HEK293 (cell line): ENCODE measurements around the gene BTG4.

Experiments used
- CTCF ChIA-PET: fragments of 350-600 bp; formaldehyde crosslinking; extraction: SDS; loops from one replicate; lab custom pipeline; 2021; ENCODE audit warnings: antibody characterized with exemption; lab: Yijun Ruan, JAX
- POLR2A ChIA-PET: fragments of 300-600 bp; formaldehyde crosslinking; extraction: SDS; loops from one replicate; lab custom pipeline; 2020; ENCODE audit warnings: antibody characterized with exemption, inconsistent platforms; lab: Yijun Ruan, JAX
- H3K27ac ChIP-seq: fragments of 200-500 bp; sonication (Bioruptor generic); 2 replicates; pipeline ENCODE4 v1.5.1; 2014; ENCODE audit warnings: low read depth, low read length, control low read depth, inconsistent platforms; ENCODE audit errors: extremely low read depth
- H3K36me3 ChIP-seq, 2 experiments: fragments of 200-500 bp in 1 of 2; sonication (Bioruptor generic) in 1 of 2; 1 replicate in 1 of 2; 2 replicates in 1 of 2; pipeline ENCODE4 v1.5.1; 2014 to 2017; ENCODE audit warnings: inconsistent platforms in 2 of 2, low read length in 2 of 2; ENCODE audit not compliant: control insufficient read depth in 2 of 2, insufficient read depth in 1 of 2
- H3K4me1 ChIP-seq: fragments of 200-500 bp; sonication (Bioruptor generic); 2 replicates; pipeline ENCODE4 v1.5.1; 2014; ENCODE audit warnings: mild to moderate bottlenecking, low read length, inconsistent platforms; ENCODE audit not compliant: control insufficient read depth, insufficient read depth
- H3K4me3 ChIP-seq: 2 replicates; pipeline ENCODE4 v1.5.1; 2011; ENCODE audit warnings: low read depth, mild to moderate bottlenecking, control low read depth, low read length, moderate library complexity
- H3K9me3 ChIP-seq: fragments of 200-500 bp; sonication (Bioruptor generic); 2 replicates; pipeline ENCODE4 v1.5.1; 2014; ENCODE audit warnings: low read depth, low read length, inconsistent platforms; ENCODE audit not compliant: control insufficient read depth, insufficient read depth
- AEBP2 ChIP-seq: fragments of 450-650 bp; formaldehyde crosslinking; IDR thresholded peaks from 2 replicates; pipeline ENCODE4 v1.5.1; 2016; ENCODE audit warnings: missing biosample characterization, missing genetic modification characterization, borderline replicate concordance
- ELK4 ChIP-seq: IDR thresholded peaks from 2 replicates; pipeline ENCODE4 v1.6.1; 2011; ENCODE audit warnings: mild to moderate bottlenecking, low read depth, low read length, borderline replicate concordance
- OSR2 ChIP-seq: fragments of 450-650 bp; formaldehyde crosslinking; IDR thresholded peaks from 2 replicates; pipeline ENCODE4 v1.5.1; 2016; ENCODE audit warnings: missing biosample characterization, missing genetic modification characterization
- REST ChIP-seq: fragments of 450-650 bp; formaldehyde crosslinking; IDR thresholded peaks from 2 replicates; pipeline ENCODE4 v1.5.1; 2016; ENCODE audit warnings: missing biosample characterization, missing genetic modification characterization
- ZBTB20 ChIP-seq: fragments of 450-650 bp; formaldehyde crosslinking; IDR thresholded peaks from 2 replicates; pipeline ENCODE4 v1.5.1; 2016; ENCODE audit warnings: missing biosample characterization, missing genetic modification characterization
- ZFP3 ChIP-seq: fragments of 450-650 bp; formaldehyde crosslinking; IDR thresholded peaks from 2 replicates; pipeline ENCODE4 v1.5.1; 2016; ENCODE audit warnings: low read depth, missing biosample characterization, missing genetic modification characterization
- ZNF10 ChIP-seq: fragments of 450-650 bp; formaldehyde crosslinking; IDR thresholded peaks from 2 replicates; pipeline ENCODE4 v1.5.1; 2017; ENCODE audit warnings: missing biosample characterization, missing genetic modification characterization
- ZNF19 ChIP-seq: fragments of 450-650 bp; formaldehyde crosslinking; IDR thresholded peaks from 2 replicates; pipeline ENCODE4; 2016; ENCODE audit warnings: missing biosample characterization, missing genetic modification characterization, low read depth
- ZNF211 ChIP-seq: fragments of 450-650 bp; formaldehyde crosslinking; IDR thresholded peaks from 2 replicates; pipeline ENCODE4 v1.5.1; 2016; ENCODE audit warnings: low read depth, missing biosample characterization, missing genetic modification characterization
- ZNF221 ChIP-seq: fragments of 450-650 bp; formaldehyde crosslinking; IDR thresholded peaks from 2 replicates; pipeline ENCODE4 v1.5.1; 2017; ENCODE audit warnings: missing biosample characterization, missing genetic modification characterization, borderline replicate concordance
- ZNF266 ChIP-seq: fragments of 450-650 bp; formaldehyde crosslinking; IDR thresholded peaks from 2 replicates; pipeline ENCODE4 v1.5.1; 2016; ENCODE audit warnings: missing biosample characterization, missing genetic modification characterization, low read depth
- ZNF335 ChIP-seq: fragments of 450-650 bp; formaldehyde crosslinking; conservative IDR thresholded peaks from 2 replicates; pipeline ENCODE4 v1.5.1; 2016; ENCODE audit warnings: missing biosample characterization, missing genetic modification characterization
- ZNF518A ChIP-seq: fragments of 450-650 bp; formaldehyde crosslinking; conservative IDR thresholded peaks from 2 replicates; pipeline ENCODE4 v1.5.1; 2016; ENCODE audit warnings: low read depth, missing biosample characterization, missing genetic modification characterization
- ZNF548 ChIP-seq: fragments of 450-650 bp; formaldehyde crosslinking; IDR thresholded peaks from 2 replicates; pipeline ENCODE4 v1.5.1; 2016; ENCODE audit warnings: missing biosample characterization, missing genetic modification characterization
- ZNF596 ChIP-seq: fragments of 450-650 bp; IDR thresholded peaks from 2 replicates; pipeline ENCODE4 v1.5.0; 2018; ENCODE audit warnings: missing biosample characterization, mild to moderate bottlenecking, missing genetic modification characterization, moderate library complexity
- ZNF600 ChIP-seq: fragments of 450-650 bp; formaldehyde crosslinking; IDR thresholded peaks from 2 replicates; pipeline ENCODE4 v1.5.1; 2016; ENCODE audit warnings: missing biosample characterization, missing genetic modification characterization
- ZNF645 ChIP-seq: fragments of 450-650 bp; formaldehyde crosslinking; IDR thresholded peaks from 2 replicates; pipeline ENCODE4; 2016; ENCODE audit warnings: missing biosample characterization, missing genetic modification characterization
- ZNF791 ChIP-seq: fragments of 450-650 bp; formaldehyde crosslinking; IDR thresholded peaks from 2 replicates; pipeline ENCODE4 v1.5.1; 2016; ENCODE audit warnings: missing biosample characterization, missing genetic modification characterization

BTG4 gene

GRCh38 chr11:111460856-111461255, 51.3 kb downstream of the BTG4 start:
- ChIA-PET CTCF (interaction anchor here (1.0 kb wide), 1 partner anchor 13 kb away, joined by 4 read pairs; no protein-coding TSS in a partner anchor), POLR2A (no interaction called here)
- H3K4me3 ChIP-seq = no peak overlapping the region
- no peak for TF ChIP-seq AEBP2 (tag by site-specific recombination)
- TF ChIP-seq ZNF645 (tag by site-specific recombination) = no peak
- no peak for TF ChIP-seq ZNF221
- no peak for TF ChIP-seq ZNF518A
- H3K4me1 ChIP-seq = no peaks in the 10 kb centered on the region
- no peaks in the 10 kb centered on the region for H3K9me3 ChIP-seq
- H3K36me3 ChIP-seq = no peaks in the 10 kb centered on the region
- no peak overlapping the region for H3K27ac ChIP-seq

- H3K36me3 ChIP-seq = no peaks in the 10 kb centered on the region
- H3K9me3 ChIP-seq = no peaks in the 10 kb centered on the region
- no peak for TF ChIP-seq REST (tag by site-specific recombination)
- no peaks in the 10 kb centered on the region for H3K4me1 ChIP-seq
- ChIA-PET POLR2A (no interaction called here), CTCF (interaction anchor here (0.6 to 1.0 kb wide), 2 partner anchors 13 to 458 kb away, joined by 3 to 4 read pairs; partner anchors contain the start of gene C11orf52)
- H3K27ac ChIP-seq = no peak overlapping the region
- H3K4me3 ChIP-seq = no peak overlapping the region
Measured at GRCh38 chr11:111460340-111460739, 51.8 kb downstream of the BTG4 start.

GRCh38 chr11:111459506-111460270, 52.5 kb downstream of the BTG4 start:
- TF ChIP-seq ELK4 (no peak), OSR2 (tag by site-specific recombination) (no peak), ZFP3 (no peak), ZNF10 (tag by site-specific recombination) (no peak), ZNF19 (tag by site-specific recombination) (no peak), ZNF211 (no peak), ZNF596 (tag by site-specific recombination) (no peak), ZBTB20 (tag by site-specific recombination) (no peak), ZNF600 (no peak), ZNF791 (tag by site-specific recombination) (no peak), ZNF335 (no peak), ZNF548 (no peak), ZNF266 (no peak)
- H3K4me3 ChIP-seq = no peak overlapping the region
- H3K36me3 ChIP-seq = no peaks in the 10 kb centered on the region
- ChIA-PET CTCF (interaction anchor here (0.6 to 1.1 kb wide), 4 partner anchors 12 to 459 kb away, joined by 3 to 4 read pairs (median 3); partner anchors contain the start of gene C11orf52), POLR2A (no interaction called here)
- no peaks in the 10 kb centered on the region for H3K4me1 ChIP-seq
- H3K9me3 ChIP-seq = no peaks in the 10 kb centered on the region
- H3K27ac ChIP-seq = no peak overlapping the region
